Natural killer cell (primary cell): ENCODE results near the gene ATP8B1. TPM values are rescaled to one million over a fixed set of nuclear protein-coding genes. Genes with fewer than 3 reads are reported as not detected.

Experiments
- ATAC-seq, 3 donors: fragments of 150-1000 bp in 2 of 3; fragments of 200-7000 bp in 1 of 3; cut with Tn5 transposase; 1 replicate in 1 of 3; 2 replicates in 2 of 3; pipeline ENCODE4 v1.10.0; 2021; ENCODE audit warnings: mild to moderate bottlenecking in 2 of 3, moderate library complexity in 2 of 3
- DNase-seq, 2 donors: peaks; one replicate each; pipeline versions ENCODE4 v3.0.0 to v3.0.0-alpha.2; 2013 to 2021; ENCODE audit warnings: mixed read lengths in 1 of 2
- H3K27ac ChIP-seq: one replicate; pipeline ENCODE4 v1.5.1; 2013; ENCODE audit warnings: mild to moderate bottlenecking, low read length
- H3K27me3 ChIP-seq: one replicate; pipeline ENCODE4 v1.6.1; 2013; ENCODE audit warnings: low read length; ENCODE audit not compliant: control insufficient read depth, insufficient read depth
- H3K36me3 ChIP-seq: one replicate; pipeline ENCODE4 v1.6.1; 2013; ENCODE audit warnings: low read length; ENCODE audit not compliant: control insufficient read depth, insufficient read depth
- H3K4me1 ChIP-seq: one replicate; pipeline ENCODE4 v1.6.1; 2013; ENCODE audit warnings: low read length; ENCODE audit not compliant: control insufficient read depth, insufficient read depth
- H3K4me3 ChIP-seq: one replicate; pipeline ENCODE4 v1.5.1; 2013; ENCODE audit warnings: low read length
- H3K9me3 ChIP-seq: one replicate; pipeline ENCODE4 v1.6.1; 2013; ENCODE audit warnings: low read length; ENCODE audit not compliant: control insufficient read depth, insufficient read depth
- H3K27ac Mint-ChIP-seq, 2 donors: one replicate each; pipeline ENCODE4 v1.8.0; 2022; ENCODE audit warnings: mild to moderate bottlenecking in 2 of 2, mixed read lengths in 2 of 2, moderate library complexity in 1 of 2
- H3K27me3 Mint-ChIP-seq, 2 donors: one replicate each; pipeline ENCODE4 v1.8.0; 2022; ENCODE audit warnings: low read depth in 2 of 2, mixed read lengths in 2 of 2
- H3K36me3 Mint-ChIP-seq: one replicate; pipeline ENCODE4 v1.8.0; 2022; ENCODE audit warnings: mixed read lengths
- H3K4me1 Mint-ChIP-seq, 2 donors: one replicate each; pipeline ENCODE4 v1.8.0; 2022; ENCODE audit warnings: mixed read lengths in 2 of 2
- H3K4me3 Mint-ChIP-seq: one replicate; pipeline ENCODE4 v1.8.0; 2022; ENCODE audit warnings: mild to moderate bottlenecking, moderate library complexity, mixed read lengths
- H3K9me3 Mint-ChIP-seq, 2 donors: one replicate each; pipeline ENCODE4 v1.8.0; 2022; ENCODE audit warnings: mixed read lengths in 2 of 2
- CTCF ChIP-seq: fragments of 200-600 bp; IDR thresholded peaks from one replicate; pipeline ENCODE4 v1.8.0; 2022; ENCODE audit warnings: antibody characterized with exemption
- WGBS: methylation state at CpG from one replicate; pipeline ENCODE4 v1.1.7; 2013; ENCODE audit warnings: missing lambda C conversion rate; ENCODE audit not compliant: insufficient coverage; 5-methylcytosine and 5-hydroxymethylcytosine counted together
- intact Hi-C: fragments of 100-400 bp; cut with micrococcal nuclease; formaldehyde crosslinking; loops from one replicate; pipeline ENCODE4 v1.14.2; 2022
- total RNA-seq, 4 donors: library from RNA; stranded (reverse); fragments of 120-200 nt in 1 of 4; gene quantifications; one replicate each; pipeline versions ENCODE4 v1.2.3 to v1.2.4, GENCODE V29; 2013 to 2022

ATP8B1 gene
- total RNA-seq, 3 donors from 2014 or later (not counting 1 experiment from before 2014, with no cell fraction given): not detected

GRCh38 chr18:57687970-57688369 lies 115.1 kb downstream of the ATP8B1 start:
- no peak overlapping the region for H3K27ac Mint-ChIP-seq
- 95% methylated on average over 7 of the region's 8 CpGs for WGBS
- no peaks in the 10 kb centered on the region for H3K27me3 ChIP-seq
- peaks cover 18 to 39% of the 10 kb centered on the region in 2 donors for H3K4me1 Mint-ChIP-seq
- ATAC-seq (no peak), DNase-seq (no peak)
- H3K9me3 ChIP-seq: no peaks in the 10 kb centered on the region
- H3K4me3 Mint-ChIP-seq: no peak overlapping the region
- no peaks in the 10 kb centered on the region for H3K36me3 Mint-ChIP-seq
- intact Hi-C loops: no loop called here
- H3K36me3 ChIP-seq: no peaks in the 10 kb centered on the region
- H3K4me1 ChIP-seq: no peaks in the 10 kb centered on the region
- H3K27ac ChIP-seq: no peak overlapping the region
- no peak for TF ChIP-seq CTCF
- no peaks in the 10 kb centered on the region for H3K9me3 Mint-ChIP-seq
- no peak overlapping the region for H3K4me3 ChIP-seq
- H3K27me3 Mint-ChIP-seq: no peaks in the 10 kb centered on the region

GRCh38 chr18:57683470-57683869 lies 119.6 kb downstream of the ATP8B1 start:
- ATAC-seq: no peak
- intact Hi-C loops: no loop called here
- Histone ChIP-seq H3K4me1 (no peaks in the 10 kb centered on the region), H3K27me3 (no peaks in the 10 kb centered on the region), H3K27ac (no peak overlapping the region), H3K9me3 (no peaks in the 10 kb centered on the region), H3K4me3 (no peak overlapping the region), H3K36me3 (no peaks in the 10 kb centered on the region)
- Mint-ChIP-seq H3K4me1 (peaks cover 21 to 37% of the 10 kb centered on the region in 2 donors), H3K9me3 (no peaks in the 10 kb centered on the region), H3K4me3 (no peak overlapping the region), H3K36me3 (no peaks in the 10 kb centered on the region), H3K27ac (no peak overlapping the region), H3K27me3 (no peaks in the 10 kb centered on the region)
- no peak for TF ChIP-seq CTCF
- DNase-seq: no peak

- peaks cover 16 to 35% of the 10 kb centered on the region in 2 donors for H3K4me1 Mint-ChIP-seq
Observed at GRCh38 chr18:57677262-57678211, 125.6 kb downstream of the ATP8B1 start.

More at GRCh38 chr18:57677262-57678211, 125.6 kb downstream of the ATP8B1 start:
- WGBS: over 99% methylated on average over 9 of the region's 10 CpGs
- Histone ChIP-seq H3K27ac (no peak overlapping the region), H3K27me3 (no peaks in the 10 kb centered on the region), H3K36me3 (no peaks in the 10 kb centered on the region), H3K9me3 (peaks cover under 1% of the 10 kb centered on the region), H3K4me3 (no peak overlapping the region), H3K4me1 (peaks cover 4% of the 10 kb centered on the region)
- DNase-seq (no peak), ATAC-seq (no peak)
- Mint-ChIP-seq H3K9me3 (peaks cover 0 to 6% of the 10 kb centered on the region in 2 donors), H3K36me3 (peaks cover 6% of the 10 kb centered on the region), H3K27ac (no peak overlapping the region), H3K4me3 (no peak overlapping the region), H3K27me3 (no peaks in the 10 kb centered on the region)
- no peak for TF ChIP-seq CTCF
- intact Hi-C loops: no loop called here
